Measurements from ENCODE around the gene DRC7. TPM values are rescaled to one million over a fixed set of nuclear protein-coding genes. Genes with fewer than 3 reads are reported as not detected.
"Not testable (repeated sequence)": the region's sequence is repeated elsewhere in the genome, so short reads cannot be mapped to it uniquely, and the experiment has no call there.

The DRC7 gene
- total RNA-seq, 1 experiment from 2014 or later = not detected

DNA sequence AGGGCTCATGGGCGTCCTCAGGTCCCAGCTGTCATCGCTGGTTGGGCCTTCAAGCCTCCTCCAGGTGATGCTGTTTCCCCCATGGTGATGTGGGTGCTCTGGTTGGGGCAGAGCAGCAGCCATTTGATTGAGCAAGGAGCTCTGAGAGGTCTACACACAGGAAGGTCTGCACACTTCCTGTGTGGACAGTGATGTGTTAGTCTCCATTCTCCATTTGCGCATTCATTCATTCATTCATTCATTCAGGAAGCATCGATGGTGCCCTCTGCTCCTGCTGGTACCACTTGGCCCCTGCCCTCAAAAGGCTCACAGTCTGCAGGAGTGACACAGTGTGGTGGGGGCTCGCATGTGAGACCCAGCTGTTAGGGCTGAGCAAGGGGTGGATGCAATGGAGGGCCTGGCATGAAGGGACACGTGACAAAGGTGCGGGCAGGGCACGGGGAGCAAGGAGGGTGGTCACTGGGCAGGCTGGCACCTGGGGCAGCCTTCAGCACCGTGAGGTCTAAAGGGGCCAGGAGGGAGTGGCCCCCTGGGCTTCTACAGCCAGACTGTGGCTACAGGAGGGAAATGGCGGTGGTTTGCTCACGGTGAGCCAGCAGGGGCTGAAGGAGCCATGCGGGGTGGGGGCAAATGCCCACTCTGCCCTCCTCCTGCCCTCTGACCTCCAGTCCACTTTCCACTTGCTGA, 25.0 kb upstream of the DRC7 start:
- in situ Hi-C loops (cut with HindIII; ENCODE audit: low pct_unique_long_range_greater_than_20kb, low sequenced_read_pairs) = no loop called here
- no peak for DNase-seq (ENCODE audit: low read depth, low spot score)

DNA sequence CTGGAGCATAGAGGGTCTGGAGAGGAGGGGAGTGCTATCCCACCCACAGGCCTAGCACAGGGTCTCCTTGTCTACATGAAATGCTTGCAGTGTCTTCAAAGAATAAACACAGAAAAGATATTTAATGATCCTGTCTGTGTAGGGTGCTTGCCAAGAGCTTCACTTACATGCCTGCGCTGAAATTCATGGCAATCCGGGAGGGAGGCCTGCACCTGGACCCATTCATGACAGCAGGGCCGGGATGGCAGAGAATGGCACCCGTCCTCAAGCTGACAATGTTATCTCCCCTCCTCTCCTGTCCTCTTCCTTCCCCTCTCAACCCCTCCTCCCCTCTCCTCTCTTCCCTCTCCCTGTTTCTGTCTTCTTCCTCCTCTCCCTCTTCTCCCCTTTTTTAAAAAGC, 24.4 kb upstream of the DRC7 start:
- in situ Hi-C loops (cut with HindIII; ENCODE audit: low pct_unique_long_range_greater_than_20kb, low sequenced_read_pairs) = no loop called here
- no peak for DNase-seq (ENCODE audit: low read depth, low spot score)

- DNase-seq (ENCODE audit: low read depth, low spot score); in situ Hi-C loops (cut with HindIII; ENCODE audit: low pct_unique_long_range_greater_than_20kb, low sequenced_read_pairs): not testable (repeated sequence)
Observed at GRCh38 chr16:57671451-57671850, 23.2 kb upstream of the DRC7 start.

DNA sequence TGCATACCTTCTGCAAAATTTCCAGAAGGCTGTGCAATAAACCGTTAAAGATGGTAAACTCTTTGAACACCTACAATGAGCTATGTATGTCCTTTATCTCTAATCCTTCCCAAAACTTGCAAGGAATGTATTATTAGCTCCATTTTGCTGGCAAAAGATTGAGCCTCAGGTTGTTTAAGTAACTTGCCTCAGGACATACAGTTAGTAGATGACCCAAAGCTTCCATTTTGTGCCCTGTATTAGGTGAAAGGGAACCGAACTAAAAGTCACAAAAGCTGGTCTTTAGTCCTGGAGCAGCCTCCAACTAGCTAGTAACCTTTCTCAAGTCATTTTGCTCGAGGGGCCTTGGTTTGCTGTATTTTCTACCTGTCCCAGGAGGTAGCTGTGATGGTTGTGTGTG, 22.2 kb upstream of the DRC7 start:
- DNase-seq (ENCODE audit: low read depth, low spot score) = no peak
- in situ Hi-C loops (cut with HindIII; ENCODE audit: low pct_unique_long_range_greater_than_20kb, low sequenced_read_pairs) = no loop called here

- DNase-seq (ENCODE audit: low read depth, low spot score) = no peak
- in situ Hi-C loops (cut with HindIII; ENCODE audit: low pct_unique_long_range_greater_than_20kb, low sequenced_read_pairs) = no loop called here
Observed at GRCh38 chr16:57672824-57673223, 21.8 kb upstream of the DRC7 start.

- no peak for DNase-seq (ENCODE audit: low read depth, low spot score)
- in situ Hi-C loops (cut with HindIII; ENCODE audit: low pct_unique_long_range_greater_than_20kb, low sequenced_read_pairs) = no loop called here
Observed at GRCh38 chr16:57675741-57676551, 18.7 kb upstream of the DRC7 start.

- DNase-seq (ENCODE audit: low read depth, low spot score) = no peak
- in situ Hi-C loops (cut with HindIII; ENCODE audit: low pct_unique_long_range_greater_than_20kb, low sequenced_read_pairs) = no loop called here
Observed at GRCh38 chr16:57676553-57677085, 18.0 kb upstream of the DRC7 start.

- DNase-seq (ENCODE audit: low read depth, low spot score) = peak; percentile 49
- in situ Hi-C loops (cut with HindIII; ENCODE audit: low pct_unique_long_range_greater_than_20kb, low sequenced_read_pairs) = no loop called here
Observed at GRCh38 chr16:57677622-57678369, 16.8 kb upstream of the DRC7 start.

- in situ Hi-C loops (cut with HindIII; ENCODE audit: low pct_unique_long_range_greater_than_20kb, low sequenced_read_pairs) = no loop called here
- DNase-seq (ENCODE audit: low read depth, low spot score) = no peak
Observed at GRCh38 chr16:57679016-57679415, 15.6 kb upstream of the DRC7 start.

DNA sequence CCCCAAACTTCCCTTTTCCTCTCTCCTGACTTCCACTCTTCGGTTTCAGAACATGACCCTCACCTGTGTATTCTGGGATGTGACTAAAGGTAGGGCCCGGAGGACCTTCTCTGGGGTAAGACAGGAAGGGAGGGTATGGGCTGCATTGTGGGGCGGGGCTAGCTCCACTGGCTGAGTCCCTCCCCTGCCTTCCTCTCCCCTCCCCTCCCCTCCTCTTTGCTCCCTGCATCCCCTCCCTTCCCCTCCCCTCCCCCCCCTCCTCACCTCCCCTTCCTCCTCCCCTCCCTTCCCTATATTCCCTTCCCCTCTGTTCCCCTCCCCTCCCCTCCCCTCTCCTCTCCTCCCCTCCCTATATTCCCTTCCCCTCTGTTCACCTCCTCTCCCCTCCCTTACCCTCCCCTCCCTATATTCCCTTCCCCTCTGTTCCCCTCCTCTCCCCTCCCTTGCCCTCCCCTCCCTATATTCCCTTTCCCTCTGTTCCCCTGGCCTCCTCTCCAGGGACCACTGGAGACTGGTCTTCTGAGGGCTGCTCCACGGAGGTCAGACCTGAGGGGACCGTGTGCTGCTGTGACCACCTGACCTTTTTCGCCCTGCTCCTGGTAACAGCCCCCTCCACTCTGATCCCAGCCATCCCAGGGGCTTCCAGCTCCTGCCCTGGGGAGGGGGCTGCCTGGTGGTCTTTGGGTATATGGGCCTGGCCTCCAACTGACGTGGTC, 14.7 kb upstream of the DRC7 start:
- in situ Hi-C loops (cut with HindIII; ENCODE audit: low pct_unique_long_range_greater_than_20kb, low sequenced_read_pairs) = no loop called here
- no peak for DNase-seq (ENCODE audit: low read depth, low spot score)

- in situ Hi-C loops (cut with HindIII; ENCODE audit: low pct_unique_long_range_greater_than_20kb, low sequenced_read_pairs) = no loop called here
- no peak for DNase-seq (ENCODE audit: low read depth, low spot score)
Observed at GRCh38 chr16:57680842-57681375, 13.7 kb upstream of the DRC7 start.

DNA sequence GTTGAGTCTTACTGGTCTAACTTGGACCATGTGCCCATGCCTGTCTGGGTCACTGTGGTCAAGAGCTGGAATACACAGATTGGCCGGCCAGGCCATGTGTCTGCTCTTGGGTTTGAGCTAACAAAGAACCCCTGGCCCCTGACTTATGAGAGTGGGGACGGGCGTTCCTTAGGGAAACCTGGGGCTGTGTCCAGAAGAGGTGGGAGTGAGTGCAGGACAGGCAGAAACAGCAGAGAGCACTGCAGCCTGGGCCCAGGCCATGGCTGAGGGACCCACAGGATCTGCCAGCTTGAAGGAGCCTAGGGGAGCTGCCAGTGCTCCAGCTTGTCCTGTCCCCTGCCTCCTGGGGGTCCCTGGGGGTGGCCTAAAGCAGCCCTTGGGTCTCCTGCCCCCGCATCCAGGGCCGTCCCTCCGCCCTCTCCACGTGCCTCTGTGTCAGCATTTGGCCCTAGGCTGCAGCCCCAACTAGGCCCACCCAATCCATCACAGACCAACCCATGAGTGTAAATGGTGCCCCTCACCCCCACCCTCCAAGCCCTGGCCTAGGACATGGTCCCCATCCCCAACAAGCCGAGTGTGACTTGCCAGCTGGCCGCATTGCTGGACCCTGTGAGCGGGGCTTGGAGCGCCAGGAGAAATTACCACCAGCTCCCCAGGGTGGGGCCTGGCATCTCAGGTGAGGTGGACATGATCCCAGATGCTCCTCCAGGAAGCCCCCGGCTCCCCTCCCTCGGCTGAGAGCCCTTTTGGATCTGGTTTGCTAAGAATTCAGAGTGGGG, 12.5 kb upstream of the DRC7 start:
- no peak for DNase-seq (ENCODE audit: low read depth, low spot score)
- in situ Hi-C loops (cut with HindIII; ENCODE audit: low pct_unique_long_range_greater_than_20kb, low sequenced_read_pairs) = no loop called here

- in situ Hi-C loops (cut with HindIII; ENCODE audit: low pct_unique_long_range_greater_than_20kb, low sequenced_read_pairs) = no loop called here
- no peak for DNase-seq (ENCODE audit: low read depth, low spot score)
Observed at GRCh38 chr16:57682809-57683635, 11.6 kb upstream of the DRC7 start.

GRCh38 chr16:57683636-57684545, 10.7 kb upstream of the DRC7 start:
- in situ Hi-C loops (cut with HindIII; ENCODE audit: low pct_unique_long_range_greater_than_20kb, low sequenced_read_pairs) = no loop called here
- DNase-seq (ENCODE audit: low read depth, low spot score) = no peak
